ENCODE measurements around the gene PBRM1.

- TF ChIP-seq, protein P1, sequence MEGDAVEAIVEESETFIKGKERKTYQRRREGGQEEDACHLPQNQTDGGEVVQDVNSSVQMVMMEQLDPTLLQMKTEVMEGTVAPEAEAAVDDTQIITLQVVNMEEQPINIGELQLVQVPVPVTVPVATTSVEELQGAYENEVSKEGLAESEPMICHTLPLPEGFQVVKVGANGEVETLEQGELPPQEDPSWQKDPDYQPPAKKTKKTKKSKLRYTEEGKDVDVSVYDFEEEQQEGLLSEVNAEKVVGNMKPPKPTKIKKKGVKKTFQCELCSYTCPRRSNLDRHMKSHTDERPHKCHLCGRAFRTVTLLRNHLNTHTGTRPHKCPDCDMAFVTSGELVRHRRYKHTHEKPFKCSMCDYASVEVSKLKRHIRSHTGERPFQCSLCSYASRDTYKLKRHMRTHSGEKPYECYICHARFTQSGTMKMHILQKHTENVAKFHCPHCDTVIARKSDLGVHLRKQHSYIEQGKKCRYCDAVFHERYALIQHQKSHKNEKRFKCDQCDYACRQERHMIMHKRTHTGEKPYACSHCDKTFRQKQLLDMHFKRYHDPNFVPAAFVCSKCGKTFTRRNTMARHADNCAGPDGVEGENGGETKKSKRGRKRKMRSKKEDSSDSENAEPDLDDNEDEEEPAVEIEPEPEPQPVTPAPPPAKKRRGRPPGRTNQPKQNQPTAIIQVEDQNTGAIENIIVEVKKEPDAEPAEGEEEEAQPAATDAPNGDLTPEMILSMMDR (optimal IDR thresholded peaks at IDR 0.05 in 1 of 3, IDR thresholded peaks at IDR 0.05 in 1 of 3, conservative IDR thresholded peaks at IDR 0.05 in 1 of 3; ENCODE audit: extremely low read depth in 1 of 3, insufficient read depth in 2 of 3, low read length in 3 of 3): no peak
- TF ChIP-seq EZH2 (IDR thresholded peaks at IDR 0.05; ENCODE audit: low read length): no peak
Observed at GRCh38 chr3:52554026-52554755, 131.5 kb downstream of the PBRM1 start.

Measured in keratinocyte (primary cell).